HG02840 (cell line): Measurements from ENCODE around the gene KCNK16.

Source experiments
- ATAC-seq: cut with Tn5 transposase; IDR thresholded peaks from one replicate; pipeline ENCODE4 v1.9.1; 2021; ENCODE audit warnings: mild to moderate bottlenecking, moderate library complexity, moderate number of reproducible peaks; ENCODE audit not compliant: unreplicated experiment, low FRiP score

Gene KCNK16

GRCh38 chr6:39342692-39343395 is 20.3 kb upstream of the KCNK16 start:
- ATAC-seq, result no peak

GRCh38 chr6:39341937-39342336 is 19.4 kb upstream of the KCNK16 start:
- no peak for ATAC-seq

GRCh38 chr6:39341352-39341751 is 18.9 kb upstream of the KCNK16 start:
- no peak for ATAC-seq

- ATAC-seq, result no peak
Observed at GRCh38 chr6:39339868-39340550, 17.5 kb upstream of the KCNK16 start.

- ATAC-seq, result no peak
Observed at GRCh38 chr6:39339096-39339867, 16.8 kb upstream of the KCNK16 start.

- ATAC-seq, result no peak
Observed at GRCh38 chr6:39338397-39338796, 15.9 kb upstream of the KCNK16 start.

- no peak for ATAC-seq
Observed at GRCh38 chr6:39335780-39336545, 13.5 kb upstream of the KCNK16 start.

- ATAC-seq, result no peak
Observed at GRCh38 chr6:39333644-39334438, 11.3 kb upstream of the KCNK16 start.

GRCh38 chr6:39330476-39330875 is 8.0 kb upstream of the KCNK16 start:
- no peak for ATAC-seq

- no peak for ATAC-seq
Observed at GRCh38 chr6:39330057-39330456, 7.6 kb upstream of the KCNK16 start.

GRCh38 chr6:39328066-39328465 is 5.6 kb upstream of the KCNK16 start:
- no peak for ATAC-seq

GRCh38 chr6:39327507-39327906 is 5.0 kb upstream of the KCNK16 start:
- no peak for ATAC-seq

- no peak for ATAC-seq
Observed at GRCh38 chr6:39321761-39322160, 741 bp downstream of the KCNK16 start.

- ATAC-seq, result no peak
Observed at GRCh38 chr6:39320363-39320984, 2.0 kb downstream of the KCNK16 start.

- ATAC-seq, result no peak
Observed at GRCh38 chr6:39319621-39320362, 2.7 kb downstream of the KCNK16 start.

- ATAC-seq, result no peak
Observed at GRCh38 chr6:39317256-39317655, 5.2 kb downstream of the KCNK16 start.

GRCh38 chr6:39314273-39314795 is 8.2 kb downstream of the KCNK16 start, which contains the start of gene KCNK17:
Gene KCNK17 (minus strand): TSS chr6:39314419. CDS start chr6:39314320, 99 bp downstream.
- ATAC-seq, result no peak

- ATAC-seq, result no peak
Observed at GRCh38 chr6:39313526-39314272, 8.8 kb downstream of the KCNK16 start.
